GM04503 (cell line): Measurements from ENCODE around the gene DLGAP4.

Source experiments
- DNase-seq: peaks from one replicate; pipeline ENCODE4 v3.0.0-alpha.2; 2012; ENCODE audit warnings: low read depth

DLGAP4 gene, protein sequence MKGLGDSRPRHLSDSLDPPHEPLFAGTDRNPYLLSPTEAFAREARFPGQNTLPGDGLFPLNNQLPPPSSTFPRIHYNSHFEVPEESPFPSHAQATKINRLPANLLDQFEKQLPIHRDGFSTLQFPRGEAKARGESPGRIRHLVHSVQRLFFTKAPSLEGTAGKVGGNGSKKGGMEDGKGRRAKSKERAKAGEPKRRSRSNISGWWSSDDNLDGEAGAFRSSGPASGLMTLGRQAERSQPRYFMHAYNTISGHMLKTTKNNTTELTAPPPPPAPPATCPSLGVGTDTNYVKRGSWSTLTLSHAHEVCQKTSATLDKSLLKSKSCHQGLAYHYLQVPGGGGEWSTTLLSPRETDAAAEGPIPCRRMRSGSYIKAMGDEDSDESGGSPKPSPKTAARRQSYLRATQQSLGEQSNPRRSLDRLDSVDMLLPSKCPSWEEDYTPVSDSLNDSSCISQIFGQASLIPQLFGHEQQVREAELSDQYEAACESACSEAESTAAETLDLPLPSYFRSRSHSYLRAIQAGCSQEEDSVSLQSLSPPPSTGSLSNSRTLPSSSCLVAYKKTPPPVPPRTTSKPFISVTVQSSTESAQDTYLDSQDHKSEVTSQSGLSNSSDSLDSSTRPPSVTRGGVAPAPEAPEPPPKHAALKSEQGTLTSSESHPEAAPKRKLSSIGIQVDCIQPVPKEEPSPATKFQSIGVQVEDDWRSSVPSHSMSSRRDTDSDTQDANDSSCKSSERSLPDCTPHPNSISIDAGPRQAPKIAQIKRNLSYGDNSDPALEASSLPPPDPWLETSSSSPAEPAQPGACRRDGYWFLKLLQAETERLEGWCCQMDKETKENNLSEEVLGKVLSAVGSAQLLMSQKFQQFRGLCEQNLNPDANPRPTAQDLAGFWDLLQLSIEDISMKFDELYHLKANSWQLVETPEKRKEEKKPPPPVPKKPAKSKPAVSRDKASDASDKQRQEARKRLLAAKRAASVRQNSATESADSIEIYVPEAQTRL

DNA sequence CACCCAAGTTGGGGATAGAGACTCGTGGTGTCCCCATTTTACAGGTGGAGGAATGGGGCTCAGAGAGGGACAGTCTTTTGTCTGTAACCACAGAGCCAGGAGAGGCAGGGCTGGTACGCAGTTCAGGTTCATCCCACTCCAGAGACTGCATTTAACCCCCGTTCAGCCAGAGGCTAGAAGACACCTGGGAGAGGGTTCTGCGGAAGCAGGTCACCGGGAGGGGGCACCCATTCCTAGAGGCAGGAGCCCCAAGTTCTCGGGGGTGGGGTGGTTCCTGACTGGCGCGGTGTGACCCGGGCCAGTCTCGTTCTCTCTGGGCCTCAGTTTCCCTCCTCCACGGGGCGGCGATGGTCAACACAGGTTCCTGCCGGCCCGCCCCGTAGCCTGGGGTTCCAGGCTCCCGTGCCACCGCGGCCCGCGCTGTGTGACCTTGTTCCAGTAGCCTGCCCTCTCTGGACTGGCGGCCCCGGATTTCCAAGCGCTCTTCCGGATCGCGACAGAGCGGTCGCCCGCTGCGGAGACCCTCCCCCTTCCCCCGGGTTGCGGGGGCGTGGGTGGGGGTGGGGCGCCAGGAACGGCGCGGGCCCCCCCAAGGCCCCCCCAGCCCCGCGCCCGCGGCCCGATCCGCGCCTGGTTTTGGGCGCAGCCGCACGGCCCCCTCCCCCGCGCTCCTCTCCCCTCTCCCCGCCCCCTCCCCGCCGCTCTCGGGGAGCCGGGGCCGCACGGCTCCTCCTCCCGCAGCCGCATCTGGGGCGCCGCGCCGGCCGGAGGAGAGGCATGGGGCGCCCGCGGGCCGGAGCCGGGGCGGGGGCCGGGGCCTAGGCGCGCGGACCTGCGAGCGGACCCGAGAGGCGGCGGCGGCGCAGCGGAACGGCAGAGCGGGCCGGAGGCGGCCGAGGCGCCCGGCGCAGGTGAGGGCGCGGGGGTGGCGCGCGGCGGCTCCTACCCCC lies at the start of gene DLGAP4:
Gene DLGAP4 (plus strand): TSS at position 738 of the 950 bp plus-strand sequence. CDS start 125,379 bp downstream, outside the sequence.
- DNase-seq = no peak

DNA sequence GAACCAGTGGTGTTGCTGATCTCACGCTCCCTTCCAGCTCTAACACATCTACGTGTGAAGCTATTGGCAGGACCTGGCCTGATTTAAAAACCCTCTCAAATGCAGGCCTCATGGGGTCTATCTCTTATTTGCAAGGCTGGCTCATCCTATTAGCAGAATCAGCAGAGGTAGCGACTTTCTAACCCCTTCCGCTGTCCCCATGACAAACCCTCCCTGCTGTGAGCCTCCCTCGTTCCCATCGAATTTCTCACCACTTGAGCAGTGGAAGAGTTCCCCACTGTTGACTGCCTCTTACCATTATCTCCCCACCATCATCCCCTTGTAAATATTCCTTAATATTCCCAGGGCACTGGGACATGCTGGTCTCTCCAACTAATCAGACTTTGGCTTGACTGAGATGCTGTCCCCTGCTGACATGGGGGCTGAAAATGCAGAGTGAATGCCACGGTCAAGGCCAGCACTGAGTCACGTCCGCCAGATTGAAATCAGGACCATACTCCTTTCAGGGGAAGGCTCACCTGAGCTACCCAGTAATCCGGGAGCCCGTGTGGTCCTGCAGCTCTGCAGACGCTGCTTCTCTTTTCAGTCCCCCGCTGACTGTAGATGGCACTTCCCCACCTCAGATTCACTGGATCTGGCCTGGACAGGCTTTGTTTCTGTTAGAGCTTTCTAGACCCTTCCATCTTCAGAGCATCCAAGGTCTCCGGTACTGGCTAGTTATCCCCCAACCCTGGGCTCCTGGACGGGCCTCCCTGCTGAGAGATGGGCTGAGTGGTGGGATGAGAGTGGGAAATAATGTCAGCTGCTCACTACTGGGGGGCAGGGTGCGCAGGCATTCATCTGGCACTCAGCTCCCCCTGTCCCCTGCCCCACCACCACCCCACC lies 46.7 kb upstream of the DLGAP4 start:
- DNase-seq = no peak

DNA sequence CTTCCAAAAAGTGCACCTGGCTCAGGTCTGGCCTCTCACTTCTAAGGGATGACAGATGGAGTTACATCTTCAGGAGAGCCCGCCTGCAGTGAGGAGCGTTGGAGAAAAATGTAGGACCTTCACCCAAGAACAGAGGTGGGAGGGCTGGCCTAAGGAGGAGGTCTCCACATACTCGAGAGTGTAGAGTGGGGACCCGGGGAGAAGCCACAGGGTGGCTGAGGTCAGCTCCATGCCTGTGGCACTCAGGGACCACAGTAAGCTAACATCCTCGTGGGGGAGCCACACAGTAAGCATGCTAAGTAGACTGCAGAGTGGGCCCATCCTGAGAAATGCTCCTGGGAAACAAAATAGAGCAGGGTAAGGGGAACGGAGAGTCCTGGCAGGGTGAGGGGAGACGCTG lies 45.8 kb upstream of the DLGAP4 start:
- no peak for DNase-seq

DNA sequence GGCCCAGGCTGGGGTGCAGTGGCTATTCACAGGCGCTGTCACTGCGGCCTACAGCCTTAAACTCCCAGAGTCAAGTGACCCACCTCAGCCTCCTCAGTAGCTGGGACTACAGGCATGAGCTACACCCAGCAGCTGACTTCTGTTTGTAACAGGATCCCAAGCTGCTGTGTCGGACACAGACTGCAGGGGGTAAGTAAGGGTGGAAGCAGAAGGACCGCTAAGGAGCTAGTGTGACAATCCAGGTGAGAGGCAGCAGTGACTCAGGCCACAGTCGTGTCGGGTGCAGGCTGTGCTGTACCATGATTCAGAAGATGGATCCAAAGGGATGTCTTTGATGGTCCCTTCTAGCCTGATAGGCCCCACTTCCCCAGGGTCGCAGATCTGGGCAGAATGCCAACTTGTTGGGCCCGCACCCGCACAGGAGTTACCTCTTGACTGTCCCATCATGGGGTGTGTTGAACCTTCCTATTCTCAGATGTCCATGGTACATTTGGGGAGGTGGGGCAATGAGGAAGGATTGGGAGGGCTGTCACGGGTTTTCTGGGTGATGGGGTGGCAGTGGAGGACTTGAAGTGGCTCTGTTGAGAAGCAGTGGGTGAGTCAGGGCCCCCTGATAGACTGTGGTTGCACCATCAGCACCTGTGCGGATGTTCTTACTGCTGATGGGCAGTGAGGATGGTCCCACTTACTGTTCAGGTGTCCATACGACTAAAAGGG lies 44.6 kb upstream of the DLGAP4 start:
- DNase-seq = no peak

DNA sequence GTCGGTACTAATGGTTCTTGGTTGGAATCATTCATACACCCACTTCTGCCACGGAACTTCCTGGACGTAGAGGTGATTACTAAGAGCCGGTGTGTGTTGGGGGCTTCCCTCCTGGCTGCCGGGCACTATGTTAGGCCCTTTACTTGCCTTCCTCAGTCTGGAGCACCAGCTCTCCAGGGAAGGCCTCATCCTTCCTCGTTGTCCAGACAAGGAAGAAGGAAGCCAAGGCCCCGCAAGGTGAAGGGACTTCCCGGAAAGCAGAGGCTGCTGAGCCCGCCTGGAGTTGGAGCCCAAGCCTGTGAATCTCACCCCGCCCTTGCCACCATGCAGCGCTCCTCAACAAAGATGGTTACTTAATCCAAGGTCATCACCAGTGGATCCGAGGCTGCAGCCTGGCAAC lies 43.7 kb upstream of the DLGAP4 start:
- no peak for DNase-seq

DNA sequence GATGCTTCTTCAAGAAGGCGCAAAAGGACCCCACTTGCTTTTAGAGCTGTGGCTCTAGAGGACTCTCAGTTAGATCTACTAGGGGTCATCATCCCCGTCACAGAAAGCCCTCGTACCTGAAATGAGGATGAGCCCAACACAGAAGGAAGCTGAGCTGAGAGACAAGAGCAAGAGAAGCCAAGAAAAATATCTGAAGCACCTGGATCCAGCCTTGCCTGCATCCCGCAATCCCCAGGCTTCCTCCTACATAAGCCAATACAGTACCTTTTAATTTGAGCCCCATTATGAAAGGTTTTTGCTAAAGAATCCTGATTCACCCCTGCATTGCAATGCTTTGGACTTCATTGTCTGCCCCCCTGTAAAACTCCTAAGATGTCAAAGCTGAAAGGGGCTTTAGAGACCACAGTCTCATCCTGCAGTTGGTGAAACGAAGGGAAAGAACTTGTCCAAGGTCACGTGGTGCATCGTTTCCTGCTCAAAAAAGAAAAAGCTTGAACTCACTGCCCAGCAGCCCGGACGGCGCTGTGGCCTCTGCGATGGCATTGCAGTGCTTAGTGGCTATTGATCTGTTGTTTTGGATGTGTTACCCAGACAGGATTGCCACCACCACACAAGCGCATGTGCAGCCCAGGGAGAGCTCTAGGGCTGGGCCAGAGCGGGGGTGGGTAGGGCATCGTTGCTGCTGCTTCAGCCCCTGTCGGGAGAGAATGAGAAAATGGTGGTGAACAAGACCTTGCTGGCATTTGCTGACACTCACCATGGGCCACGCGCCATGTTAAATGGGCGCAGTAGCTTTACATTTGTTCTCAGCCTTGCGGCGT lies 41.5 kb upstream of the DLGAP4 start:
- no peak for DNase-seq

DNA sequence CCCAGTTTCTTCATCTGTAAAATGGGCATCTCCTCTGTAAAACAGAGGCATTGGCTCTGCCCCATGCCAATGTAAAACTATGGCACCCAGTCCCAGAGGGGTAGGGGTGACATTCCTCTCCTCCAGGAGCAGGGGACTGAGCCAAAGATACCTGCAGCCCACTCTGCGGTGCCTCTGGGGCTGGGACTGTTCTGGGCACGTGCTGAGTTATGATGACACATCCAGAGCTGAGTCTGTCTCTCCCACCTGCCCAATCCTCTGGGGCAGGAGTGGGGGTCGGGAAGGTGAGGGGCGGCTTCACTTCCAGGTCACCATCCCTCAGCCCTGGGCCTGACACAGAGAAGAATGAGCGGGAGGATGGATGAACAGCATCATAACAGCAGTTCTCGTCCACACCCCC lies 40.0 kb upstream of the DLGAP4 start:
- no peak for DNase-seq

DNA sequence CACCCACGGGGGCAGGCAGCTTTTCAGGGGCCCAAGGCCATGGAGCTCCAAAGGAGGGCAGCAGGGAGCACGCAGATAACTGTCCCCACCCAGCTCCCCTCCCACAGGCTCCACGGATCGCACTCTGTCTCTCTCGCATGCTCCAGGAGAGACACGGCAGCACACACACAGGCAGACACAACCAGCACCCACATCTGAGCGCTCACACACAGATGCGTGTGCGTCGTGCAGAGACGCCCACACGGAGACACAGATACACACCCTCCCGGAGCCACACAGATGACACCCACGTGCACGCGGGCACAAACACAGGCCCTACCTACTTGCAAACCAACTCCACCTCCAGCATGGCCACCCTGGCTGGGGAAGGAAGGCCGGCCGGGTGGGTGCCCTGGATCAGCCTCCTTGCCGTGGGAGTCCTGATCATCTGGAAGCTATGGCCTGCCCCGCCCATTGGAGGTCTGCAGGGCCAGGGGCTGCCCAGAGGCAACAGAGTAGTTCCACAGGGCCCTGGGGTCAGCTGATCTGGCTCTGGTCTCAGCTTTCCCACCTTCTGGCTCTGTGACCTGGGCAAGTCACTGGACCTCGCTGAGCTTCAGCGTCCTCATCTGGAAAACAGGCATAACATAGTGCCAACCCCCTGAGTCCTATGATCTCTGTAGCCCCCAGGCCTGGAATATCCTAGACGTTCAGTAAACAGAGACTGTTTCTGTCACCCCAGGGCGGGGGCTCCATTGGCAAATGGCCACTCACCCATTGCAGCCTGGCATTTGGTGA lies 38.3 kb upstream of the DLGAP4 start:
- no peak for DNase-seq

DNA sequence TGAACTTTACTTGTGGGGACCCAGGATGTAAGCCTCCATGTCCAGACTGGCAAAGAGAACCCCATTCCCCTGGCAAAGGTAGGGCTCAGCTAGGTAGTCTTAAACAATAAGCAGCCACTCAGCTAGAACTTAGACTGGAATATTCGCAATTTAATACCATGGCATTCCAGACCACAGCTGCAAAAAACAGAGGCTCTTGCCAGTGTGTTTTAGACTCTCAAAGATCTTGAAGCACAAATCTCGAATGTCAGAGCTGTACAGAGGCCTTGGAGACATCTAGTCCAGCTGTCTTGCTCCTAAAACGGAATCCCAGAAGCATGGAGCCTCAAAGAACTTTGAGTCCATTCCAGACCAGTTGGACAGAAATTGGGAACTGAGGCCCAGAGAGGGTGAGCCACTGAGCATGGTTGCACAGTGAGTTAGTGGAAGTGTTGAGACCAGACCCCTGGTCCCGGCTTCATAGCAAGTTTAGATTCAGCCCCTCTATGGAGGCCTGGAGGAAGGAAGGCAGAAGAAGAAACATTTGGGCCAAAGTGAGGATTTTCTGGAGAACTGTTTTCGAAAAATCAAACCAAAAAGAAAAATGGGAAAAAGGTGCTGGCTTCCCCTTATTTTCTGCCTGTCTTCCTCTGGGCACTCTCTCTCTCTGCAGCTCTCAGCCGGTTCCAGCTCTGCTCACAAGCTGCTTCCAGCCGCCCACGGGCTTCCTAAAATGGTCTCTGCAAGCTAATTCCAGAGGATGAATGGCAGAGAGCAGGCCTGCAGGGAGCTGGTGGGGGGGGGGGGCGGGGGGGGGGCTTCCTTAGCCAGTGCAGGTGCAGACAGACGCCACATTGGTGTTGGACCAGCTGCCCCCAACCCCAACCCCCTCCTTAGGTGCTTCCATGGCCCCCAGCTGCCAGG lies 37.4 kb upstream of the DLGAP4 start:
- no peak for DNase-seq

DNA sequence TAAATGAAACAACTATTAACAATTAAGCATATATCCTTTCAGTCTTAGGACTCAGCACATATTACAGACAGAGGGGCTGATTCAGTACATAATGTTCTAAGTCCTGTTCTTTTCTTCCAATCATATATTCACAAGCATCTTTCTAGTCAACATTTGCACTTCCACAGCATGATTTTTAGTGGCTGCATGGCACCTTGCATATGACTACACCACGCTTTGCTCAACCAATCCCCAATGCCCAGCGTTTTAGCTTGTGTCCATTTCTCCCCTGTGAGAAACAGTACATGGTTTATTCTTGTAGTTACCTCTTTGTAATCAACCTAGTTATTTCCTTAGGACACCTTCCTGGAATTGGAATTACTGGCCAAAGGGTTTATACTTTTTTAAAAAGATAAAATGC lies 36.6 kb upstream of the DLGAP4 start:
- no peak for DNase-seq

DNA sequence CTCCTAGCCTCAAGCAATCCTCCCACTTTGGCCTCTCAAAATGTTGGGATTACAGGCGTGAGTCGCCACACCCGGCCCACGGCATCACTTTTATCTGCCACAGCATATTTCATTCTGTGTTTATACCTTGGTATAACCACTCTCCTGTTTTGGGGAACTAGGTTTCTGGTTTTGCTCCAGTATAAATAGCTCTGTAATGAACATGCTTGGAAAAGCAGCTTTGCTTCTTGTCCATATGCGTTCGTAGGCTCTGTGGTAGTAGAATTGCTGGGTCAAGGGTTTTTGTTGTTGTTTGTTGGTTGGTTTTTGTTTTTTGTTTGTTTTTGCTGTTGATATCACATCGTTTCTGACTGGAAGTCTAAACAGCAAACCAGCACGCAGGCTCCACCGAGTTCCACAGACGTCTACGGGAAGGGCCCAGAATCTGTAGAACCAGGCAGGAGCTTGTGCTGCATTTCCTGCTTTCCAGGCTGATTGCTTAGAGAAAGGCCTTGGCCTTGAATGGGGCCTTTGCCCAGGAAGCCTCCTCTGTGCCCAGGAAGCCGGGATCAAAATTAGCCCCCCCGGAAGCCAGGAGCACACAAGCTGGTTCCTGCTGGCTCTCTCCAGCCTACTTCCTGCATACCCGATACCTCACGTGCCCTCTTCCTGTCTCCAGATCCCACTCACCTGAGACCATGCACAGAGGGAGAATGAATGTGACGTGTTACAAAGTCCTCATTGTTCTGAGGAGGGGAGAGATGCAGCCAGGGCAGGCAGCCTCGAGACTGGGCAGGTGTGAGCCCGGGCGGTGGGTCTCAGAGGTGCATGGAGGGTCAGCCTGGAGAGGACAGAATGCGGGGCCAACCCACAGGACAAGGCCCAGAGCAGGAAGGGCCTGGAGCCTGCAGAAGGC lies 35.1 kb upstream of the DLGAP4 start:
- no peak for DNase-seq

DNA sequence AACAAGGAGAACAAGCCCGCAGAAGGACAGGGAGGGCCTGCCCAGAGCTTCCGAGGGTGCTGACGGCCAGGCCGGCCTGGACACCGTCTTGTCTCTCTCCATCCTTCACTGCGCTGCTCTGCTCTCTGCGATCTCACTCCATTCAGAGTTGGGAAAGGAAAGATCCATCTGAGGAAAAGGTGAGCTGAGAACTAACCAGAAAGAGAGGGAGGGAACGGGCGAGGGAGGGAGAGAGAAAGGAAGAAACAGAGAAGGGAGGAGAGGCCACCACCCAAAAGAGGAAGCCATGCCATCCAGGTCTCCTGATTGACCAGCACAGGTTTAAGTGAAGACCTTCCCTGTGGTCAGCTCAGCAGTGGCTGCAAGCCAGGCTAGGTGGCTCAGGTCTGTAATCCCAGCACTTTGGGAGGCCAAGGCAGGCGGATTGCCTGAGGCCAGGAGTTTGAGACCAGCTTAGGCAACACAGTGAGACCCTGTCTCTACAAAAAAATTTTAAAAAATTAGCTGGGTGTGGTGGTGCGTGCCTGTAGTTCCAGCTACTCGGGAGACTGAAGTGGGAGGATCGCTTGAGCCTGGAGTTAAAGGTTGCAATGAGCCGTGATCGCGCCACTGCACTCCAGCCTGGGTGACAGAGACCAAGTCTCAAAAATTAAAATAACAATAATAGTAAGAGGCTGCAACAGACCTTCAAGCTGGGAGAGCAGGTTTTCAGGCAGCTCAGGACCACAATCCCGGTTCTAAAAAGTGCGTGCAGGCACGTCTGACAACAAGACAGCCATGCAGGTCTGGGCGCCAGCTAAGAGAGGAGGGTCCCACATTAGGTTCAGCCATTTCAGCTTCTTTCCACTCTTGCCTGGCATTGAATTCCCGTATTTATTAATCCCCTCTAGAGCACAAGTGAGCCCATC lies 34.2 kb upstream of the DLGAP4 start:
- DNase-seq = no peak

DNA sequence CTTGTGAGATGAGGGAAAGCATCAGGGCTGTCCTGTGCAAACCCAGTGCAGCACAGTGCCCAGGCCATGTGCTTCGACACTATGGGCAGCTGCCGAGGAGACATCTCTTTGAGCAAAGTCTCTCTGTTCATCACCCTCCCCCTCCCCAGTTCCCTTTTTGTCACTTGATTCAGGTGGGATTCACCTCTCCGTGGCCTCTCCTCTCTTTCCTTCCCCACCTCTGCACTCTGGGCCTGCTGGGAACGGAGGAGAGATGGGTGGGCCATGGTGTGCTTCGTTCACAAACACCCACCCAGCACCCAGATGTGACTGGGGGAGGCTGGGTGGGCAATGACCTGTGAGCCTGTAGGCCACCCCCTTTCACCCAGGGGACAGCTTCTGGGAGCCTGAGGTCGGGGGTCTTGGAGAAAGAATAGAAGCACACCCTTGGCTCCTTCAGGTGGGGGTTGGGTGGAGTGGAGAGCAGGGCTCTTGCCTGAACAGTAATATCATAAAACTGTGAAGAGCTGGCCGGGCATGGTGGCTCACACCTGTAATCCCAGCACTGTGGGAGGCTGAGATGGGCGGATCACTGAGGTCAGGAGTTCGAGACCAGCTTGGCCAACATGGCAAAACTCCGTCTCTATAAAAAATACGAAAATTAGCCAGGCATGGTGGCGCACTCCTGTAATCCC lies 33.5 kb upstream of the DLGAP4 start:
- DNase-seq = no peak

DNA sequence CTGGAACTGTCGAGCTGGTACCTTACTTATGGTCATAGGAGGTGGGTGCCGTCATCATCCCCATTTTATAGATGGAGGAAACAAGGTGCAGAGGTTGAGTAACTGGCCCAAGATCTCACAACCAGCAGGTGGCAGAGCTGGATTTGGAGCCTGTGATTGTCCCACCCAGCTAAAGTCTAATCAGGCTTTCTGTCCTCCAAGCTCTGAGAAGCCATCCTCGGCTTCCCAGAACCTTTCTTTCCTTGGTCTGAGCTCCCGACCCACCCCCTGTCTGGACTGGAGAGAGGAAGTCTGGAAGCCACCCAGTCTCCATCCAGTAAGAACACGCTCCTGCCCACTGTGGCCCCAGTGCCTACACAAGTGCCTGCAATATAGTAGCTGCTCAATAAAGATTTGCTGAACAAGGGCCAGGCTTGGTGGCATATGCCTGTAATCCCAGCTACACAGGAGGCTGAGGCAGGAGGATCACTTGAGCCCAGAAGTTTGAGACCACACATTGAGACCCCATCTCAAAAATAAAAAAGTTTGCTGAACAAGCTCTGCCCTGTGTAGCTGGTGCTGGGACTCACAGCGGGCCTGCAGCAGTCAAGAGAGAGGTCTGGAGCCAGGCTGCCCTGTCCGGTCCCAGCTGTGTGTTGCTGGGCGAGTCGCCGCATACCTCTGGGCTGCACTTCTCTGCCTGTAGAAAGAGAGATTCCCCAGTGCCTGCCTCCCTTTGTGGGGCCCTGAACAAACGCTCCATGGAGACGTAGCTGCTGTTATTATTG lies 32.5 kb upstream of the DLGAP4 start:
- peak; percentile 3 for DNase-seq
